Endothelial cell of umbilical vein (primary cell): ENCODE measurements around the gene EGR1. TPM values are rescaled to one million over a fixed set of nuclear protein-coding genes. Genes with fewer than 3 reads are reported as not detected.

Experiments used
- BruUV-seq: library from RNA; stranded (reverse); fragments of 400-500 nt; replicated peaks from 2 replicates; lab custom pipeline; 2021; lab: Mats Ljungman, UMichigan
- CTCF ChIA-PET: fragments of 300-600, 350-600 bp; sonication (Branson Sonifier 250); formaldehyde crosslinking; loops from one replicate; lab custom pipeline; 2021; ENCODE audit warnings: antibody characterized with exemption, inconsistent platforms; lab: Charles Lee
- POLR2A ChIA-PET: fragments of 300-600, 350-600 bp; sonication (Branson Sonifier 250); formaldehyde crosslinking; loops from one replicate; lab custom pipeline; 2021; ENCODE audit warnings: antibody characterized with exemption, inconsistent platforms; lab: Charles Lee
- DNase-seq: peaks from one replicate; pipeline ENCODE4 v3.0.0-alpha.2; 2011; ENCODE audit warnings: low read depth, low spot score
- FAIRE-seq: peaks from 2 replicates; lab custom pipeline; 2011; peaks lifted over from hg19 to GRCh38; lab: Jason Lieb, UNC
- H2AFZ ChIP-seq: 2 replicates; pipeline ENCODE4 v1.6.0; 2012; ENCODE audit warnings: low read depth, low read length, control low read depth, inconsistent platforms
- H3K27ac ChIP-seq: 2 replicates; pipeline ENCODE4 v1.5.1; 2011; ENCODE audit warnings: low read depth, mild to moderate bottlenecking, control low read depth, low read length, moderate library complexity; ENCODE audit not compliant: insufficient read depth
- H3K27me3 ChIP-seq, 2 experiments: 2 replicates each; pipeline versions ENCODE4 v1.6.0 to v1.6.1; 2011; ENCODE audit warnings: low read length in 2 of 2, mixed read lengths in 1 of 2; ENCODE audit not compliant: control insufficient read depth in 2 of 2, insufficient read depth in 2 of 2
- H3K36me3 ChIP-seq, 2 experiments: 2 replicates in 1 of 2; 3 replicates in 1 of 2; pipeline ENCODE4 v1.5.1; 2011; ENCODE audit warnings: low read length in 2 of 2, mild to moderate bottlenecking in 1 of 2, moderate library complexity in 1 of 2; ENCODE audit not compliant: control insufficient read depth in 2 of 2, insufficient read depth in 2 of 2; ENCODE audit errors: extremely low read depth in 1 of 2
- H3K4me1 ChIP-seq: 3 replicates; pipeline ENCODE4 v1.5.1; 2011; ENCODE audit warnings: mild to moderate bottlenecking, low read length; ENCODE audit not compliant: control insufficient read depth, insufficient read depth; ENCODE audit errors: extremely low read depth
- H3K4me2 ChIP-seq: 2 replicates; pipeline ENCODE4 v1.6.1; 2011; ENCODE audit warnings: low read length, control low read depth, mixed read lengths; ENCODE audit not compliant: insufficient read depth
- H3K4me3 ChIP-seq, 3 experiments: fragments of 200-600 bp in 1 of 3; sonication (generic), shearing (Covaris generic) in 1 of 3; replicated peaks in 1 of 3; 2 replicates each; pipeline ENCODE4 v1.5.1; 2011 to 2016; ENCODE audit warnings: control low read depth in 3 of 3, low read length in 3 of 3, mild to moderate bottlenecking in 2 of 3, inconsistent platforms in 1 of 3, low read depth in 1 of 3, moderate library complexity in 1 of 3; ENCODE audit not compliant: insufficient read depth in 1 of 3
- H3K79me2 ChIP-seq: 2 replicates; pipeline ENCODE4 v1.6.0; 2012; ENCODE audit warnings: low read length, inconsistent platforms; ENCODE audit not compliant: control insufficient read depth, insufficient read depth
- H3K9ac ChIP-seq: replicated peaks from 2 replicates; pipeline ENCODE3; 2011; ENCODE audit warnings: low read length, control low read depth; ENCODE audit not compliant: insufficient read depth; ENCODE audit errors: extremely low read depth
- H3K9me1 ChIP-seq: replicated peaks from 3 replicates; pipeline ENCODE4 v1.6.0; 2011; ENCODE audit warnings: mild to moderate bottlenecking, low read length; ENCODE audit not compliant: control insufficient read depth, insufficient read depth; ENCODE audit errors: extremely low read depth
- H3K9me3 ChIP-seq: replicated peaks from 2 replicates; pipeline ENCODE4 v1.5.1; 2012; ENCODE audit warnings: low read length, inconsistent platforms; ENCODE audit not compliant: control insufficient read depth, insufficient read depth
- H4K20me1 ChIP-seq: replicated peaks from 2 replicates; pipeline ENCODE3; 2011; ENCODE audit warnings: mild to moderate bottlenecking, low read length; ENCODE audit not compliant: control insufficient read depth, insufficient read depth; ENCODE audit errors: extremely low read depth
- CTCF ChIP-seq, 2 donors: IDR thresholded peaks; 1 replicate in 1 of 2; 2 replicates in 1 of 2; pipeline ENCODE4 v1.5.1; 2011; ENCODE audit warnings: low read length in 2 of 2, mild to moderate bottlenecking in 2 of 2, moderate library complexity in 2 of 2, control low read depth in 1 of 2, inconsistent platforms in 1 of 2, low read depth in 1 of 2; ENCODE audit not compliant: insufficient read depth in 1 of 2; ENCODE audit errors: extremely low read depth in 1 of 2
- EZH2 ChIP-seq: IDR thresholded peaks from 2 replicates; pipeline ENCODE4 v1.6.1; 2012; ENCODE audit warnings: borderline replicate concordance, low read depth, mild to moderate bottlenecking, moderate library complexity, low read length, inconsistent platforms; ENCODE audit not compliant: severe bottlenecking
- FOS ChIP-seq: IDR thresholded peaks from 2 replicates; pipeline ENCODE4 v1.6.1; 2011; ENCODE audit warnings: mild to moderate bottlenecking, low read length, moderate library complexity, borderline replicate concordance; ENCODE audit not compliant: insufficient read depth
- GATA2 ChIP-seq: IDR thresholded peaks from 2 replicates; pipeline ENCODE4 v1.7.0; 2011; ENCODE audit warnings: low read depth, mild to moderate bottlenecking, moderate library complexity, mixed read lengths, low read length; ENCODE audit not compliant: insufficient read length, insufficient read depth
- MYC ChIP-seq: IDR thresholded peaks from one replicate; pipeline ENCODE4 v1.6.1; 2011; ENCODE audit warnings: mild to moderate bottlenecking, low read depth, low read length
- POLR2A ChIP-seq: IDR thresholded peaks from 2 replicates; pipeline ENCODE4 v1.6.1; 2012; ENCODE audit warnings: low read depth, mild to moderate bottlenecking, control low read depth, low read length
- POLR2AphosphoS5 ChIP-seq: IDR thresholded peaks from 2 replicates; pipeline ENCODE4 v1.6.1; 2012; ENCODE audit warnings: low read depth, mild to moderate bottlenecking, control low read depth, low read length, moderate library complexity; ENCODE audit not compliant: insufficient read depth
- dilution Hi-C: fragments of 300-500 bp; cut with MboI; formaldehyde crosslinking; loops from one replicate; pipeline ENCODE4 v1.15.0; 2019; ENCODE audit warnings: low sequenced_read_pairs; ENCODE audit not compliant: extremely low pct_ligation_motif_present
- intact Hi-C: fragments of 100-400 bp; cut with micrococcal nuclease; formaldehyde crosslinking; loops from one replicate; pipeline ENCODE4 v1.10.0; 2022
- polyA plus RNA-seq, 4 experiments: library from polyadenylated mRNA; depleted of rRNA in 3 of 4; stranded (reverse) in 3 of 4; unstranded in 1 of 4; fragments of >200 nt; gene quantifications; 2 replicates each; pipeline versions ENCODE4 v1.2.1 to v1.2.3, GENCODE V29; 2011 to 2012; ENCODE audit warnings: missing spikeins in 1 of 4
- total RNA-seq: library from RNA; stranded (reverse); gene quantifications from 2 replicates; pipeline ENCODE4 v1.2.3, GENCODE V29; 2021

The EGR1 gene
- total and polyA plus RNA-seq, 2 donors (not counting 3 experiments of a cell fraction or from before 2014, with no cell fraction given): 5.5 to 6.5 TPM

- FAIRE-seq (no peak), DNase-seq (peak; percentile 0)
- H3K36me3 ChIP-seq: no peaks in the 10 kb centered on the region
- H3K4me3 ChIP-seq: no peak overlapping the region
- H3K4me2 ChIP-seq: no peak overlapping the region
- POLR2A ChIA-PET: no interaction called here
- no peak overlapping the region for H2AFZ ChIP-seq
- dilution Hi-C loops: no loop called here
- no peak overlapping the region for H3K9ac ChIP-seq
- no peak overlapping the region for H3K27ac ChIP-seq
- no peaks in the 10 kb centered on the region for H3K27me3 ChIP-seq
- intact Hi-C loops: no loop called here
- TF ChIP-seq GATA2 (no peak), POLR2A (no peak), EZH2 (no peak), POLR2AphosphoS5 (no peak), MYC (no peak), FOS (no peak), CTCF (IDR thresholded peaks at IDR 0.05; ENCODE audit: extremely low read depth in 1 of 2, insufficient read depth in 1 of 2, low read depth in 1 of 2, low read length in 2 of 2) (no peak)
- no peaks in the 10 kb centered on the region for H3K79me2 ChIP-seq
- CTCF ChIA-PET: interaction anchor here (1.2 to 6.1 kb wide), 3 partner anchors 9 to 48 kb away, joined by 3 to 59 read pairs (median 13); partner anchors contain the start of gene EGR1
- peaks cover 7% of the 10 kb centered on the region for H3K4me1 ChIP-seq
- no peaks in the 10 kb centered on the region for H3K9me1 ChIP-seq
- no TSS peak for BruUV-seq
- H4K20me1 ChIP-seq: no peaks in the 10 kb centered on the region
- no peaks in the 10 kb centered on the region for H3K9me3 ChIP-seq
Measured at GRCh38 chr5:138455232-138455930, 9.9 kb upstream of the EGR1 start.
